Stimulated activated CD8-positive, alpha-beta memory T cell treated with anti-CD3 and anti-CD28 coated beads, Interleukin-4, amount 100 ng/mL, for 1 hour (primary cell): ENCODE measurements around the gene C2orf15.
"Not testable (repeated sequence)": the region's sequence is repeated elsewhere in the genome, so short reads cannot be mapped to it uniquely, and the experiment has no call there.

Experiments used
- DNase-seq, 2 donors: peaks; one replicate each; pipeline ENCODE4 v3.0.0-alpha.2; 2020; ENCODE audit warnings: low read depth in 2 of 2, low spot score in 1 of 2

The C2orf15 gene

GRCh38 chr2:99159594-99159993 is 18.1 kb downstream of the C2orf15 start:
- DNase-seq: no peak

DNA sequence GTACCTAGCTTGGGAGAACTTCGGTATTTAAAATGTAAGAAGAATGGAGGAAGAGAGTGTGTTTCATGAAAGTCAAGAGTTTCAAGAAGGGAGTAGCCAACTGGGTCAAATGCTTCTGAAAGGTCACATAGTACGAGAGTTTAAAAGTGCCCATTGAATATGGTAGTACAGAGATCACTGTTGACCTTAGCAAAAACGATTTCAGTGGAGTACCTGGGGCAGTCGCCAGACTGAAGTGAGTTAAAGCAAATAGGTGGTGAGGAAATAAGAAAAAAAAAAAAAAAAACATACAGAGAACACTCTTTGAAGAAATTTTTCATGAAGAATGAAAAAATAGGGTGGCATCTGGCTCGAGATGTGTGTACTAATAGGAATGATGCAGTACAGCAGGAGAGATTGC is 24.7 kb downstream of the C2orf15 start:
- no peak for DNase-seq

DNA sequence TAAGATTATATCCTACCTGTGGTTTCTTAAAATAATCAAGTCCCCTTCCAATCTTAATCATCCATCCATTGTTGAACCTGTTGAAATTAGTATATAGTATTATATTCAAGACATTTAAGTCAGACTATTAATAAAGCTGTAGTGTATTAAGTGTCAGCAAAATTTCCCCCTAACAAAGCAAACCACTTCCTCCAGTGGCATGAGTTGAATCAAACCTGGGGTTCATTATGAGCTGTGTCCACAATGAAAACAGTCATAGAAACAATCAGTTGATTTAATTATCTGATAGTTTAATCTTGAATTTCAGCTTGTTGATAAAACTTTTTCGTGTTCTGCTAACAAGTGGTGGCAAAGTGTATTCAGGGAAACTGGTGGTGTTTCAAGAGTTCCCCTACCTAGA is 28.0 kb downstream of the C2orf15 start:
- no peak for DNase-seq

- DNase-seq: no peak
Measured at GRCh38 chr2:99171377-99172140, 30.1 kb downstream of the C2orf15 start.

GRCh38 chr2:99180755-99181623 is 39.5 kb downstream of the C2orf15 start, which contains the start of the genes MITD1 and MRPL30:
MITD1 (minus strand) TSS chr2:99181058; CDS start chr2:99180981, 77 bp downstream.
MRPL30 (plus strand) TSS chr2:99181184; CDS start chr2:99186204, 5,020 bp downstream.
- DNase-seq: peak; percentile 80 to 83

DNA sequence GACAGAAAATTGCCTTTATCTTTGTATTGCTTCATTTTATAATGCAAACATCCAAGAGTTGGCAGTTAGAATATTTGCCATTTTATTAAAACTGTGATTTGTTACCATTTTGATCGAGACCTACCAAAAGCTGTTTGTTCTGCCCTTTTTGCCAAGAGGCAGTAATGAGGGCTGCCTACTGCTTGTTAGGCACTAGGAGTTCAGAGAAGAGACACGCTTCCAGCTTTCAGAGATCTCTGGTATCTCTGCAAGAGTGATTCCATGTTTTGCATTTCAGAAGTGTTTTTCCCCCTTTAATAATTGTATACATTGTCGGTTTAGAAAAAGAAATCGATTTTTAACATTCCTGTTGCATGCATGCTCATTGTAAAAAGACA is 40.1 kb downstream of the C2orf15 start:
- DNase-seq: no peak

GRCh38 chr2:99183025-99183424 is 41.5 kb downstream of the C2orf15 start:
- DNase-seq: no peak

GRCh38 chr2:99184811-99185210 is 43.3 kb downstream of the C2orf15 start:
- DNase-seq: no peak

DNA sequence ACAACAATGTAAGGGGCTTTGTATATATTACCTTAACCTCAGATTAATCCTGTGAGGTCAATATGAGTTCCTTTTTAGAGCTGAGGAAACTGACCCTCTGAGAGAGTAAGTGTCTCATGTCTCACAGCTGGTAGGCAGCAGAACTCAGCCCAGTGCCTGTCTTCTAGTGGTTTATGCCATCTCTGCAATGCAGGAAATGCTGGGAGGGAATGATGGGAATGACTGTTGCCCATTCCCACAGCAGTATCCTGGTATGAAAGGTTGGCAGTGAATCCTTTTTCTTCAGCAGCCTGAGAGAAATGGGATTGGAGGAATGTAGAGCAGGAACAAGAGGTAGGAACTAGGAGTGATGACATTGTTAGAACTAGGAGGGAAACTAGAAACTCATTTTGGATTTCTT is 45.5 kb downstream of the C2orf15 start:
- DNase-seq: no peak

DNA sequence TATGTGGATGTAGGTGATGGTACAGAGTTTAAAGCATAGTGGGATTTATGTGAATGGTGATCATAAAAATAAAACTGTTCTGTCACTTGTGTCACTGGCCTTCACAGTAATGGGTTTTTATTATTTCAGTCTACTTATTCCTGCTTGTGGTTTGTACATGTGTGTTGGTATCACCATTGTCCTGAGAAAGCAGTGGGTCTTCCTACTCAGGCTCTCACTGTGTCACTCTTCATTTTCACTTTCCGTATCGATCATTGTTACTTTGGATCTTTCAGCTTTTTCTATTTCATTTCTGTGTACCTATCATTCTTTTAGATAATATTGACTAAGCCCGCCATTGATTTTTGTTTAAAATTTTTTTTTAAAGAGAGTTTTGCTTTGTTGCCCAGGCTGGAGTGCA is 46.9 kb downstream of the C2orf15 start:
- DNase-seq: no peak

DNA sequence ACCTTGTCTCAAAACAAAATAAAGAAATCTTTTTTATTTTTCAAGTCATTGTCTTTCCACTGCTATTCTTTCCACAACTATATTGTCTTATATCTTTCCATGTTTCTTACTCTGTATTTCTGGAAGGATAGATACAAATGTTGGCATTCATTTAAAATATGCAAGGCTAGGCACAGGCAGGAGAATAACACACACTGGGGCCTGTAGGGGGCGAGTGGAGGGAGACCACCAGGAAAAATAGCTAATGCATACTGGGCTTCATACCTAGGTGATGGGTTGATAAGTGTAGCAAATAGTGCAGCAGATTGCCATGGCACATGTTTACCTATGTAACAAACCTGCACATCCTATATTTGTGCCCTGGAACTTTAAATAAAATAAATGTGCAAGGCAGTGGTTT is 49.0 kb downstream of the C2orf15 start:
- DNase-seq: no peak

GRCh38 chr2:99192364-99192763 is 50.9 kb downstream of the C2orf15 start:
- DNase-seq: not testable (repeated sequence)

DNA sequence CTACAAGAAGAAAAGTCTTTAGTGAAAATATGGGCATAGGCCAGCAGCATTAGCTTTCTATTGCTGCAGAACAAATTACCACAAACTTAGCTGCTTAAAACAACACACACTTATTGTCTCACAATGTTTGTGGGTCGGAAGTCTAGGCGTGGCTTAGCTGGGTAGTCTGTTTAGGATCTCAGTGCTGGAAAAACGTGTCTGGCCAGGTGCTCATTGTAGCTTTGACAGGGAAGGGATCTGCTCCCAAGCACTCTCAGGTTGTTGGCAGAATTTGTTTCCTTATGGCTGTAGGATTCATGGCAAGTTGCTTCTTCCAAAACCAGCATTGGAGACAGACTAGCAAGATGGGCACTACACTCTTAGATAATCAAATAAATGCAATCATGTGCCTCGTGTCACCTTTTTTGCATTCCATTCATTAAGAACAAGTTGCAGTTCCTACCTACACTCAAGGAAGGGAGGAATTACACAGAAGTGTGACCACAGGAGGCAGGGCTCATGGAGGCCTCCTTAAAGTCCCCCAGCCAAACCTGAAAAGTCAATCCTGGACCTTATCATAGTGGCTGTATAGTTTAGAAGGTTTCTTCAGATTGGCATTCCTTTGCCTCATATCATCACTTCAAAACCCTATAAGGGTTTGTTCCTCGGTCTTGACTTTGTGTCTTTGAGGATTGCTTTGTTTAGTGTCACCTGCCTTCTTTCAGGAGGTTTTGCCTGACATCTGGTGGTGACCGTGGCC is 56.8 kb downstream of the C2orf15 start:
- DNase-seq: no peak

GRCh38 chr2:99200076-99200800 is 58.7 kb downstream of the C2orf15 start:
- DNase-seq: no peak
